Measurements from ENCODE around the gene PIAS2. TPM values are rescaled to one million over a fixed set of nuclear protein-coding genes. Genes with fewer than 3 reads are reported as not detected.
"Not testable (repeated sequence)": the region's sequence is repeated elsewhere in the genome, so short reads cannot be mapped to it uniquely, and the experiment has no call there.

PIAS2 gene, protein sequence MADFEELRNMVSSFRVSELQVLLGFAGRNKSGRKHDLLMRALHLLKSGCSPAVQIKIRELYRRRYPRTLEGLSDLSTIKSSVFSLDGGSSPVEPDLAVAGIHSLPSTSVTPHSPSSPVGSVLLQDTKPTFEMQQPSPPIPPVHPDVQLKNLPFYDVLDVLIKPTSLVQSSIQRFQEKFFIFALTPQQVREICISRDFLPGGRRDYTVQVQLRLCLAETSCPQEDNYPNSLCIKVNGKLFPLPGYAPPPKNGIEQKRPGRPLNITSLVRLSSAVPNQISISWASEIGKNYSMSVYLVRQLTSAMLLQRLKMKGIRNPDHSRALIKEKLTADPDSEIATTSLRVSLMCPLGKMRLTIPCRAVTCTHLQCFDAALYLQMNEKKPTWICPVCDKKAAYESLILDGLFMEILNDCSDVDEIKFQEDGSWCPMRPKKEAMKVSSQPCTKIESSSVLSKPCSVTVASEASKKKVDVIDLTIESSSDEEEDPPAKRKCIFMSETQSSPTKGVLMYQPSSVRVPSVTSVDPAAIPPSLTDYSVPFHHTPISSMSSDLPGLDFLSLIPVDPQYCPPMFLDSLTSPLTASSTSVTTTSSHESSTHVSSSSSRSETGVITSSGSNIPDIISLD
- total RNA-seq, result 10 to 100 TPM; 74.6 to 96.7 TPM
- polyA plus RNA-seq (ENCODE audit: insufficient read depth, low read depth, low replicate concordance), result 318 TPM
- long read RNA-seq, donor 1, full-length matches to known transcripts, result 2 of 2 reads
- long read RNA-seq, donor 1, partial matches to known transcripts, result 0 of 2 reads
- long read RNA-seq, donor 1, other reads (novel, unspliced or antisense), result 0 of 2 reads
- long read RNA-seq, donor 2, partial matches to known transcripts, result 0 of 1 reads
- long read RNA-seq, donor 2, other reads (novel, unspliced or antisense), result 0 of 1 reads

DNA sequence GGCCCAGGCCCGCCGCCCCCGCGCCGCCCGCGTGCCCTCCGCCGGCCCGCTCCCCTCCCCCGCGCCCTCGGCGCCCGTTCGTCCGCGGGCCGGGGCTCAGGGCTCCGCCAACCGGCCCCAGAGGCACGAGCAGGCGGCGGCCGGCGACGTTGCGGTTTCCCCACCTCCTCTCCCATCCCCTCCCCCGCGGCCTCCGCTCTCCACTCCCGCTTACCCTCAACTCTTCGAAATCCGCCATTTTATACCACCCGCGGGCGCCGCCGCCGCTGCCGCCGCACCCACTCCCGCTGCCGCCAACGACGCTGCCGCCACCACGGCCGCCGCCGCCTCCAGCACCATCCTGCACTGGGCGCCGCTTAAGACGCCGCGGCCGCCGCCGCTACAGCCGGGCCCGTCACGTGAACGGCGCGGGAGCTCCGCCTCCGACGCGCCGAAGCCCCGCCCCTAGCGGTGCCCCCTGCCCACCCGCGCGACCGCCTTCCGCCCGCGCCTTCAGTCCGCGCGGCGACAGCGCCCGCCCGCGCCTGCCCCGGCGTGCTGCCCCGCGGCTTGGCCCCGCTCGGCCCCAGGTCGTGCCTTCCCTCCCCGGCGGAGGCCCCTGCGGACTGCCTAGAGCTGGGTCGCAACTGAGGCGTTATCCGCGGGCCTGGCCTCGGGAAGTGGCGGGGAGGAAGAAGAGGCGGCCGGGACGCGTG, at the start of gene PIAS2, which contains the start of gene KATNAL2:
Gene PIAS2 (minus strand): TSS at position 400 of the 695 bp plus-strand sequence. CDS start 162 bp downstream, at position 238.
Gene KATNAL2 (plus strand): TSS at position 495 of the 695 bp plus-strand sequence. CDS start 29,271 bp downstream, outside the sequence.
- WGBS, 2 donors, result 1% methylated on average over 16 to 60 of the region's 107 CpGs
- Histone ChIP-seq H3K27me3 (no peaks in the 10 kb centered on the region), H3K36me3 (ENCODE audit: low read depth, missing control alignments) (no peaks in the 10 kb centered on the region), H3K4me3 (peak within 1 kb of the TSS; percentile 74 to 96), H3K9me3 (no peaks in the 10 kb centered on the region), H3K4me1 (no peaks in the 10 kb centered on the region), H3K27ac (peak within 1 kb of the TSS; percentile 71 to 94)
- TF ChIP-seq CTCF (IDR thresholded peaks at IDR 0.05) (no peak), POLR2A (IDR thresholded peaks at IDR 0.05) (no peak)
- intact Hi-C loops (cut with DNase I; ENCODE audit: low total_unique reads), result no loop called here
- peak; percentile 84 for DNase-seq

GRCh38 chr18:46966266-46966665, 49.0 kb upstream of the PIAS2 start:
- H3K27me3 ChIP-seq; H3K36me3 ChIP-seq (ENCODE audit: low read depth, missing control alignments); H3K27ac ChIP-seq; DNase-seq; intact Hi-C loops (cut with DNase I; ENCODE audit: low total_unique reads); H3K4me3 ChIP-seq; H3K4me1 ChIP-seq; H3K9me3 ChIP-seq: not testable (repeated sequence)
- WGBS, 2 donors, result no CpG with 5 or more reads among the region's 10 CpGs

GRCh38 chr18:46964579-46965293, 47.4 kb upstream of the PIAS2 start:
- DNase-seq; H3K4me3 ChIP-seq; H3K27me3 ChIP-seq; H3K36me3 ChIP-seq (ENCODE audit: low read depth, missing control alignments); H3K4me1 ChIP-seq; H3K9me3 ChIP-seq; intact Hi-C loops (cut with DNase I; ENCODE audit: low total_unique reads); H3K27ac ChIP-seq: not testable (repeated sequence)
- WGBS, 2 donors, result 58% methylated on average over 8 of the region's 31 CpGs; no CpG with 5 or more reads in 1 of the 2 donors

DNA sequence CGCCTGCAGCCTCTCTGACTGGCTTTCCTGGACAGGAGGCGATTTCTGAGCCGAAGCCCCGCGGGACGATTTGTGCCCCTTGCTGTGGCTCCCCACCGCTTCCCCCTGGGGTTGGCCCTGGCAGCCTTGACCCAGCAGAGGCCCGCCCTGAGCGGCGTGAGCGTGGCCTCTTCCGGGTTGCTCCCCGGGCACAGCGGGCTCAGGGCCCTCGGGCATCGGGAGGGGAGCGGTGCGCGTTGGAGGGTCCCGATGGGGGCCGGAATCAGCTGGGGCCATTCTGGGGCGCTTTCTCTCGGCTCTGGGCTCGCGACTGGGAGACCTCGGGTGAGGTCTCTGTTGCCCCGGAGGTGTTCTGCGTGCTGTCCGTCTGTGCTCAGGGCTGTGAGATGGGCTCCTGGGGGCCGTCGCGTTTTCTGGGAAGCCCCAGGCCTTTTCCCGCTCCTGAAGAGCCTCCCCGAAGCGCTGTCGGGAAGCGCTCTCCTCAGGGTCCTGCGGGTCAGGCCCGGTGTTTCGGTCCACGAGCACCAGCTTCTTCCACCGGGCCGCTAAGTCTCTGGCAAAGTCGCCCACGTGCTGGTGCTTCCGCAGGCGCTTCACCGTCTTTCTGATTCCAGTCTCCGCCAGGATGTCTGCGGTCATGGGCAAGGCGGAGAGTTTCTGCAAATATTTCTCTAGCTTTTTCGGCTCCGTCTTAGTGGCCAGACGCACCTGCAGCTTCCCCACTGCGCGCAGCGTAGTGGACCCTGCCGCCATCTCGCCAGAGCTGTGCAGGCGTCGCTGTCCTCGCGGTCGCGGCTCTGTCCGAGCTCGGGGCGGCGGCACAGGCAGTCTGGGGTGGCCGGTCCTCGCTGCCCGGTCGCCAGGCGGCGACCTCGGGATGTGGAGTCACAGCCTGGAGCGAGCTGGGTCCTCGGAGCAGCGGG, 46.6 kb upstream of the PIAS2 start:
- H3K27me3 ChIP-seq; H3K9me3 ChIP-seq; H3K27ac ChIP-seq; DNase-seq; H3K4me1 ChIP-seq; intact Hi-C loops (cut with DNase I; ENCODE audit: low total_unique reads); H3K36me3 ChIP-seq (ENCODE audit: low read depth, missing control alignments); H3K4me3 ChIP-seq: not testable (repeated sequence)
- no CpG with 5 or more reads among the region's 79 CpGs for WGBS, 2 donors

DNA sequence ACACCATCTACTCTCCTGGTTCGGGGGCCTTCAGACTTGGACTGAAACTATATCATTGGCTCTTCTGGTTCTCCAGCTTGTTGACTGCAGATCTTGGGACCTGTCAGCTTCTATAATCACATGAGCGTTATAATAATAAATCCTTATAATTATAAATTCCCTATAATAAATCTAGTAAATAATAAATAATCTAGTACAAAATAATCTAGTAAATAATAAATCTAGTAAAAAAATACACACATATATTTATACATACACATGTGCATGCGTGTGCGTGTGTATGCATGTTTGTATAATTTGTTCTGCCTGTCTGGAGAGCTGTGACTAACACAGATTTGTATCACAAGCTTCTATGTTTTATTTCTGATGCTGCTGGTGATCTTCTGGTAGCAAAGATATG, 40.9 kb upstream of the PIAS2 start:
- no peaks in the 10 kb centered on the region for H3K9me3 ChIP-seq
- no peaks in the 10 kb centered on the region for H3K4me1 ChIP-seq
- WGBS, 2 donors, result 87 to 90% methylated on average over 4 of the region's 4 CpGs
- H3K27me3 ChIP-seq, result no peaks in the 10 kb centered on the region
- H3K4me3 ChIP-seq, result no peak overlapping the region
- H3K36me3 ChIP-seq (ENCODE audit: low read depth, missing control alignments), result no peaks in the 10 kb centered on the region
- intact Hi-C loops (cut with DNase I; ENCODE audit: low total_unique reads), result no loop called here
- H3K27ac ChIP-seq, result no peak overlapping the region
- no peak for DNase-seq
- TF ChIP-seq POLR2A (IDR thresholded peaks at IDR 0.05) (no peak), CTCF (IDR thresholded peaks at IDR 0.05) (no peak)
